Fibroblast of the aortic adventitia (primary cell): ENCODE data around the gene TSSK2. TPM values are rescaled to one million over a fixed set of nuclear protein-coding genes. Genes with fewer than 3 reads are reported as not detected.
A peak's percentile ranks its signal among the peaks of the same experiment; 100 is the strongest.

Experiments used
- DNase-seq: peaks from one replicate; pipeline ENCODE4 v3.0.0-alpha.2; 2010; ENCODE audit warnings: low read depth
- H3K4me3 ChIP-seq: 2 replicates; pipeline ENCODE4 v1.5.1; 2011; ENCODE audit warnings: low read depth, mild to moderate bottlenecking, control low read depth, low read length, moderate library complexity
- CTCF ChIP-seq: IDR thresholded peaks from 2 replicates; pipeline ENCODE4 v1.5.1; 2011; ENCODE audit warnings: mild to moderate bottlenecking, low read length, control low read depth, inconsistent platforms; ENCODE audit not compliant: insufficient read depth
- total RNA-seq: library from RNA; depleted of rRNA; stranded (reverse); fragments of >200 nt; gene quantifications from 2 replicates; pipeline ENCODE4 v1.2.3, GENCODE V29; 2012; ENCODE audit warnings: low replicate concordance

Gene TSSK2
- total RNA-seq, 1 donor = not detected

- no peak overlapping the region for H3K4me3 ChIP-seq
- TF ChIP-seq CTCF = no peak
- no peak for DNase-seq
Measured at GRCh38 chr22:19139974-19140373, 8.9 kb downstream of the TSSK2 start.

GRCh38 chr22:19142394-19142793 lies 11.3 kb downstream of the TSSK2 start:
- no peak overlapping the region for H3K4me3 ChIP-seq
- no peak for DNase-seq
- no peak for TF ChIP-seq CTCF

- H3K4me3 ChIP-seq = peak overlapping the region; percentile 40
- no peak for DNase-seq
- TF ChIP-seq CTCF = no peak
Measured at GRCh38 chr22:19143212-19143611, 12.1 kb downstream of the TSSK2 start.

- peak overlapping the region; percentile 96 for H3K4me3 ChIP-seq
- TF ChIP-seq CTCF = no peak
Measured at GRCh38 chr22:19143967-19144400, 12.9 kb downstream of the TSSK2 start.

GRCh38 chr22:19146215-19146968 lies 15.3 kb downstream of the TSSK2 start:
- H3K4me3 ChIP-seq = no peak overlapping the region
- DNase-seq = no peak
- TF ChIP-seq CTCF = no peak

More at GRCh38 chr22:19143967-19144400, 12.9 kb downstream of the TSSK2 start:
- DNase-seq = peak; percentile 8

- no peak for DNase-seq
- H3K4me3 ChIP-seq = no peak overlapping the region
- TF ChIP-seq CTCF = no peak
Measured at GRCh38 chr22:19147195-19147780, 16.2 kb downstream of the TSSK2 start.
